GM12872 (cell line): ENCODE results near the gene COPS9.

Experiments used
- CTCF ChIP-seq: IDR thresholded peaks from 3 replicates; pipeline ENCODE4 v1.5.1; 2011; ENCODE audit warnings: low read depth, mild to moderate bottlenecking, low read length, moderate library complexity; ENCODE audit not compliant: insufficient read depth

Gene COPS9

GRCh38 chr2:240165034-240165433 is 28.9 kb upstream of the COPS9 start:
- TF ChIP-seq CTCF, result no peak

- TF ChIP-seq CTCF, result no peak
These were observed 28.5 kb upstream of the COPS9 start for GRCh38 chr2:240164586-240164985.

GRCh38 chr2:240163844-240164574 is 27.9 kb upstream of the COPS9 start:
- no peak for TF ChIP-seq CTCF

GRCh38 chr2:240162939-240163714 is 27.0 kb upstream of the COPS9 start:
- no peak for TF ChIP-seq CTCF

GRCh38 chr2:240162531-240162930 is 26.4 kb upstream of the COPS9 start:
- no peak for TF ChIP-seq CTCF

- no peak for TF ChIP-seq CTCF
These were observed 25.9 kb upstream of the COPS9 start for GRCh38 chr2:240162032-240162431.

- no peak for TF ChIP-seq CTCF
These were observed 25.1 kb upstream of the COPS9 start for GRCh38 chr2:240161087-240161750.
